K562 (cell line): Measurements from ENCODE around the gene TULP4. TPM values are rescaled to one million over a fixed set of nuclear protein-coding genes. Genes with fewer than 3 reads are reported as not detected.
A peak's percentile ranks its signal among the peaks of the same experiment; 100 is the strongest.

Experiments
- DMBX1 ChIP-seq: fragments of 250-450 bp; sonication (Bioruptor Pico); IDR thresholded peaks from 2 replicates; pipeline ENCODE4 v1.8.0; 2022; ENCODE audit warnings: inconsistent platforms, mild to moderate bottlenecking, moderate library complexity, borderline replicate concordance
- POLR2A ChIP-seq: fragments of 450-650 bp; conservative IDR thresholded peaks from 2 replicates; pipeline ENCODE4 v1.6.1; 2016
- SP2 ChIP-seq: IDR thresholded peaks from 2 replicates; pipeline ENCODE4 v1.6.1; 2011; ENCODE audit warnings: mild to moderate bottlenecking, low read depth, low read length, moderate library complexity; ENCODE audit not compliant: poor library complexity, severe bottlenecking; ENCODE audit errors: extremely low read depth
- ZNF830 ChIP-seq: fragments of 250-450 bp; sonication (Bioruptor Pico); IDR thresholded peaks from 2 replicates; pipeline ENCODE4 v1.5.0; 2021; ENCODE audit warnings: mild to moderate bottlenecking
- polyA plus RNA-seq, 8 experiments: library from polyadenylated mRNA; depleted of rRNA in 4 of 8; stranded (reverse) in 5 of 8; unstranded in 3 of 8; fragments of >200 nt; fragmentation: Nextera tagmentation in 2 of 8; fragmentation: Illumina TruSeq in 1 of 8; extraction: Ambion mirVana in 2 of 8; extraction: Trizol in 1 of 8; gene quantifications; 2 replicates each; pipeline versions ENCODE4 v1.2.1 to v1.2.3, GENCODE V29; 2011 to 2014; ENCODE audit warnings: inconsistent platforms in 1 of 8, missing spikeins in 1 of 8
- total RNA-seq, 7 experiments: library from RNA; depleted of rRNA in 6 of 7; stranded (reverse); fragments of >200 nt in 6 of 7; fragmentation: Illumina TruSeq in 2 of 7; extraction: Trizol in 2 of 7; gene quantifications; 2 replicates each; pipeline versions ENCODE4 v1.2.1 to v1.2.3, GENCODE V29; 2011 to 2021; ENCODE audit warnings: low replicate concordance in 1 of 7
- TF ChIP-seq, protein P1 (sequence below): fragments of 200-600 bp; sonication (generic); IDR thresholded peaks from one replicate; pipeline ENCODE4 v1.6.1; 2012; ENCODE audit warnings: mild to moderate bottlenecking, low read depth, low read length, inconsistent platforms

The TULP4 gene
- total and polyA plus RNA-seq, 9 of the 15 experiments (the other 6 are each of a cell fraction or from before 2014, with no cell fraction given): 1.2 to 50.4 (median 11.0) TPM

DNA sequence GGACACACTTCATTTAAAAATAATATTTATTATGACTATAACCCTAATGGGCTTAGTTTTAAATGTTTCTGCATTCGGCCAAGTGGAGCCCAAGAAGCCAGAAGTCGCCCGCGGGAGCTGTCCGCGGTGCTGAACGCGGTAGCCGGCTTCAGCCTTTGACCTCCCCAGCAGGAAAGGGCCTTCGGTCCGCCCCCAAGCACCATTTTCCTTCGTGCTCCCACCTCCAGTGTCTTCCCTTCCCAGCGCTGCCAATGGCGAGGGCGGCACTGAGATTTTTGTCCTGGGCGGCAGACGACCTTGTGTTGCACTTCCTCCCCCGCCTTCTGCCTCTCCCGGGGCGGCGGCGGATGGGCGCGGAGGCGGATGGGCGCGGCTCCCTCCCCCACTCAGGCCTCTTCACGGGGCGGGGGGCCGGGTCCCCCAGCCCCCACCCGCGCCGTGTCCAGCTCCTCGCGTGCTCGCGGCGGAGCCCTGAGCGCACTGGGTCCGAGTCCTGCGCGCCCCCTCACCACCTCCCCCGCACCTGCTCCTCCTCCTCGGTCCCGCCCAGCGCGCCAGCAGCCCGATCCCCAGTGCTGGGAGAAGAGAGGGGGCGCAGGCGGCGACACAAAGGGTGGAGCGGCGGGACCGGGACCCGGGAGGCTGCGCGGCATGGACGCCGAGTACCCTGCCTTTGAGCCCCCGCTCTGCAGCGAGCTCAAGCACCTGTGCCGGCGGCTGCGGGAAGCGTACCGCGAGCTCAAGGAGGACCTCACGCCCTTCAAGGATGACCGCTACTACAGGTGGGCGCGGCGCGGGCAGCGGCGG lies 224.0 kb downstream of the TULP4 start (continued):
- TF ChIP-seq, protein P1, sequence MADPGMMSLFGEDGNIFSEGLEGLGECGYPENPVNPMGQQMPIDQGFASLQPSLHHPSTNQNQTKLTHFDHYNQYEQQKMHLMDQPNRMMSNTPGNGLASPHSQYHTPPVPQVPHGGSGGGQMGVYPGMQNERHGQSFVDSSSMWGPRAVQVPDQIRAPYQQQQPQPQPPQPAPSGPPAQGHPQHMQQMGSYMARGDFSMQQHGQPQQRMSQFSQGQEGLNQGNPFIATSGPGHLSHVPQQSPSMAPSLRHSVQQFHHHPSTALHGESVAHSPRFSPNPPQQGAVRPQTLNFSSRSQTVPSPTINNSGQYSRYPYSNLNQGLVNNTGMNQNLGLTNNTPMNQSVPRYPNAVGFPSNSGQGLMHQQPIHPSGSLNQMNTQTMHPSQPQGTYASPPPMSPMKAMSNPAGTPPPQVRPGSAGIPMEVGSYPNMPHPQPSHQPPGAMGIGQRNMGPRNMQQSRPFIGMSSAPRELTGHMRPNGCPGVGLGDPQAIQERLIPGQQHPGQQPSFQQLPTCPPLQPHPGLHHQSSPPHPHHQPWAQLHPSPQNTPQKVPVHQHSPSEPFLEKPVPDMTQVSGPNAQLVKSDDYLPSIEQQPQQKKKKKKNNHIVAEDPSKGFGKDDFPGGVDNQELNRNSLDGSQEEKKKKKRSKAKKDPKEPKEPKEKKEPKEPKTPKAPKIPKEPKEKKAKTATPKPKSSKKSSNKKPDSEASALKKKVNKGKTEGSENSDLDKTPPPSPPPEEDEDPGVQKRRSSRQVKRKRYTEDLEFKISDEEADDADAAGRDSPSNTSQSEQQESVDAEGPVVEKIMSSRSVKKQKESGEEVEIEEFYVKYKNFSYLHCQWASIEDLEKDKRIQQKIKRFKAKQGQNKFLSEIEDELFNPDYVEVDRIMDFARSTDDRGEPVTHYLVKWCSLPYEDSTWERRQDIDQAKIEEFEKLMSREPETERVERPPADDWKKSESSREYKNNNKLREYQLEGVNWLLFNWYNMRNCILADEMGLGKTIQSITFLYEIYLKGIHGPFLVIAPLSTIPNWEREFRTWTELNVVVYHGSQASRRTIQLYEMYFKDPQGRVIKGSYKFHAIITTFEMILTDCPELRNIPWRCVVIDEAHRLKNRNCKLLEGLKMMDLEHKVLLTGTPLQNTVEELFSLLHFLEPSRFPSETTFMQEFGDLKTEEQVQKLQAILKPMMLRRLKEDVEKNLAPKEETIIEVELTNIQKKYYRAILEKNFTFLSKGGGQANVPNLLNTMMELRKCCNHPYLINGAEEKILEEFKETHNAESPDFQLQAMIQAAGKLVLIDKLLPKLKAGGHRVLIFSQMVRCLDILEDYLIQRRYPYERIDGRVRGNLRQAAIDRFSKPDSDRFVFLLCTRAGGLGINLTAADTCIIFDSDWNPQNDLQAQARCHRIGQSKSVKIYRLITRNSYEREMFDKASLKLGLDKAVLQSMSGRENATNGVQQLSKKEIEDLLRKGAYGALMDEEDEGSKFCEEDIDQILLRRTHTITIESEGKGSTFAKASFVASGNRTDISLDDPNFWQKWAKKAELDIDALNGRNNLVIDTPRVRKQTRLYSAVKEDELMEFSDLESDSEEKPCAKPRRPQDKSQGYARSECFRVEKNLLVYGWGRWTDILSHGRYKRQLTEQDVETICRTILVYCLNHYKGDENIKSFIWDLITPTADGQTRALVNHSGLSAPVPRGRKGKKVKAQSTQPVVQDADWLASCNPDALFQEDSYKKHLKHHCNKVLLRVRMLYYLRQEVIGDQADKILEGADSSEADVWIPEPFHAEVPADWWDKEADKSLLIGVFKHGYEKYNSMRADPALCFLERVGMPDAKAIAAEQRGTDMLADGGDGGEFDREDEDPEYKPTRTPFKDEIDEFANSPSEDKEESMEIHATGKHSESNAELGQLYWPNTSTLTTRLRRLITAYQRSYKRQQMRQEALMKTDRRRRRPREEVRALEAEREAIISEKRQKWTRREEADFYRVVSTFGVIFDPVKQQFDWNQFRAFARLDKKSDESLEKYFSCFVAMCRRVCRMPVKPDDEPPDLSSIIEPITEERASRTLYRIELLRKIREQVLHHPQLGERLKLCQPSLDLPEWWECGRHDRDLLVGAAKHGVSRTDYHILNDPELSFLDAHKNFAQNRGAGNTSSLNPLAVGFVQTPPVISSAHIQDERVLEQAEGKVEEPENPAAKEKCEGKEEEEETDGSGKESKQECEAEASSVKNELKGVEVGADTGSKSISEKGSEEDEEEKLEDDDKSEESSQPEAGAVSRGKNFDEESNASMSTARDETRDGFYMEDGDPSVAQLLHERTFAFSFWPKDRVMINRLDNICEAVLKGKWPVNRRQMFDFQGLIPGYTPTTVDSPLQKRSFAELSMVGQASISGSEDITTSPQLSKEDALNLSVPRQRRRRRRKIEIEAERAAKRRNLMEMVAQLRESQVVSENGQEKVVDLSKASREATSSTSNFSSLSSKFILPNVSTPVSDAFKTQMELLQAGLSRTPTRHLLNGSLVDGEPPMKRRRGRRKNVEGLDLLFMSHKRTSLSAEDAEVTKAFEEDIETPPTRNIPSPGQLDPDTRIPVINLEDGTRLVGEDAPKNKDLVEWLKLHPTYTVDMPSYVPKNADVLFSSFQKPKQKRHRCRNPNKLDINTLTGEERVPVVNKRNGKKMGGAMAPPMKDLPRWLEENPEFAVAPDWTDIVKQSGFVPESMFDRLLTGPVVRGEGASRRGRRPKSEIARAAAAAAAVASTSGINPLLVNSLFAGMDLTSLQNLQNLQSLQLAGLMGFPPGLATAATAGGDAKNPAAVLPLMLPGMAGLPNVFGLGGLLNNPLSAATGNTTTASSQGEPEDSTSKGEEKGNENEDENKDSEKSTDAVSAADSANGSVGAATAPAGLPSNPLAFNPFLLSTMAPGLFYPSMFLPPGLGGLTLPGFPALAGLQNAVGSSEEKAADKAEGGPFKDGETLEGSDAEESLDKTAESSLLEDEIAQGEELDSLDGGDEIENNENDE: no peak
- TF ChIP-seq DMBX1 (CRISPR knock-in tag) (peak; percentile 92), SP2 (no peak), ZNF830 (CRISPR knock-in tag) (no peak), POLR2A (no peak)
- TF ChIP-seq, all 486 proteins: peak for 97
